GM23338 (cell line): ENCODE measurements around the gene NAAA. TPM values are rescaled to one million over a fixed set of nuclear protein-coding genes. Genes with fewer than 3 reads are reported as not detected.

Source experiments
- ATAC-seq: fragments of 200-7000 bp; cut with Tn5 transposase; 3 replicates; pipeline ENCODE4 v1.9.1; 2020
- DNase-seq: peaks from one replicate; pipeline ENCODE4 v3.0.0-alpha.2; 2015; ENCODE audit warnings: low spot score
- H2AFZ ChIP-seq: fragments of 200-600 bp; sonication (generic); 2 replicates; pipeline ENCODE4 v1.8.0; 2016; ENCODE audit warnings: antibody characterized with exemption, mild to moderate bottlenecking, moderate library complexity
- H3F3A ChIP-seq: fragments of 200-600 bp; sonication (generic); replicated peaks from 2 replicates; pipeline ENCODE4 v1.8.0; 2017; ENCODE audit warnings: antibody characterized with exemption, mixed run types, low read depth
- H3K27ac ChIP-seq: fragments of 200-600 bp; sonication (generic); 2 replicates; pipeline ENCODE4 v1.6.1; 2016; ENCODE audit warnings: low read depth
- H3K27me3 ChIP-seq: fragments of 200-600 bp; sonication (generic); 2 replicates; pipeline ENCODE4 v1.8.0; 2016; ENCODE audit warnings: mild to moderate bottlenecking, mixed run types, moderate library complexity; ENCODE audit not compliant: insufficient read depth
- H3K36me3 ChIP-seq: fragments of 200-600 bp; sonication (generic); 2 replicates; pipeline ENCODE4 v1.8.0; 2016; ENCODE audit warnings: mild to moderate bottlenecking; ENCODE audit not compliant: insufficient read depth
- H3K4me1 ChIP-seq: fragments of 200-600 bp; sonication (generic); 2 replicates; pipeline ENCODE4 v1.8.0; 2016; ENCODE audit warnings: mild to moderate bottlenecking, moderate library complexity; ENCODE audit not compliant: insufficient read depth
- H3K4me2 ChIP-seq: fragments of 200-600 bp; sonication (generic); 2 replicates; pipeline ENCODE4 v1.7.1; 2017; ENCODE audit warnings: mixed run types
- H3K4me3 ChIP-seq: fragments of 200-600 bp; sonication (generic); 2 replicates; pipeline ENCODE4 v1.6.1; 2016; ENCODE audit warnings: mixed run types
- H3K79me2 ChIP-seq: fragments of 200-600 bp; sonication (generic); replicated peaks from 2 replicates; pipeline ENCODE4 v1.8.0; 2017; ENCODE audit warnings: mild to moderate bottlenecking; ENCODE audit not compliant: insufficient read depth
- H3K9me2 ChIP-seq: fragments of 200-600 bp; sonication (generic); 2 replicates; pipeline ENCODE4 v1.8.0; 2017; ENCODE audit not compliant: insufficient read depth
- H4K20me1 ChIP-seq: fragments of 200-600 bp; sonication (generic); replicated peaks from 2 replicates; pipeline ENCODE4 v1.8.0; 2017; ENCODE audit warnings: mild to moderate bottlenecking; ENCODE audit not compliant: insufficient read depth
- H3K27ac Mint-ChIP-seq: 2 replicates; pipeline ENCODE4 v1.8.0; 2020; ENCODE audit warnings: inconsistent platforms, mild to moderate bottlenecking, moderate library complexity, mixed read lengths
- H3K27me3 Mint-ChIP-seq: 3 replicates; pipeline ENCODE4 v1.8.0; 2022; ENCODE audit warnings: low read depth, mild to moderate bottlenecking, moderate library complexity, mixed read lengths, inconsistent platforms; ENCODE audit not compliant: insufficient read depth, poor library complexity
- H3K36me3 Mint-ChIP-seq: 3 replicates; pipeline ENCODE4 v1.8.0; 2021; ENCODE audit warnings: low read depth, mild to moderate bottlenecking, inconsistent platforms, moderate library complexity, mixed read lengths
- H3K4me1 Mint-ChIP-seq: 3 replicates; pipeline ENCODE4 v1.8.0; 2020; ENCODE audit warnings: mild to moderate bottlenecking, inconsistent platforms, mixed read lengths
- H3K4me3 Mint-ChIP-seq: 3 replicates; pipeline ENCODE4 v1.8.0; 2021; ENCODE audit warnings: moderate library complexity, mild to moderate bottlenecking, inconsistent platforms, mixed read lengths
- H3K9me3 Mint-ChIP-seq: 3 replicates; pipeline ENCODE4 v1.8.0; 2020; ENCODE audit warnings: moderate library complexity, mild to moderate bottlenecking, inconsistent platforms, mixed read lengths
- CREB1 ChIP-seq: fragments of 250-450 bp; sonication (Bioruptor Pico); IDR thresholded peaks from 2 replicates; pipeline ENCODE4 v1.5.0; 2020; ENCODE audit warnings: low read depth, mild to moderate bottlenecking, moderate library complexity
- CTCF ChIP-seq, 2 experiments: fragments of 200-600 bp in 1 of 2; sonication (generic) in 1 of 2; conservative IDR thresholded peaks; 2 replicates each; pipeline versions ENCODE4 v1.5.1 to v1.6.1; 2016 to 2017; ENCODE audit warnings: antibody characterized with exemption in 2 of 2, low read depth in 2 of 2, mild to moderate bottlenecking in 2 of 2, moderate library complexity in 1 of 2
- EZH2 ChIP-seq: fragments of 200-600 bp; sonication (generic); IDR thresholded peaks from one replicate; pipeline ENCODE4 v1.8.0; 2017; ENCODE audit warnings: antibody characterized with exemption, mild to moderate bottlenecking, low read depth; ENCODE audit not compliant: unreplicated experiment
- EZH2phosphoT487 ChIP-seq: fragments of 200-600 bp; sonication (generic); IDR thresholded peaks from one replicate; pipeline ENCODE4 v1.8.1; 2018; ENCODE audit warnings: antibody characterized with exemption; ENCODE audit not compliant: unreplicated experiment
- JUNB ChIP-seq: IDR thresholded peaks from one replicate; pipeline ENCODE4 v1.6.1; 2016; ENCODE audit warnings: antibody characterized with exemption; ENCODE audit not compliant: unreplicated experiment
- NANOG ChIP-seq: IDR thresholded peaks from 2 replicates; pipeline ENCODE4 v1.6.1; 2016; ENCODE audit warnings: antibody characterized with exemption, borderline replicate concordance
- POLR2AphosphoS5 ChIP-seq: IDR thresholded peaks from 2 replicates; pipeline ENCODE4 v1.6.1; 2016; ENCODE audit warnings: antibody characterized with exemption, low read depth
- REST ChIP-seq: IDR thresholded peaks from one replicate; pipeline ENCODE4 v1.6.1; 2018; ENCODE audit warnings: antibody characterized with exemption; ENCODE audit not compliant: unreplicated experiment
- STAT1 ChIP-seq: IDR thresholded peaks from one replicate; pipeline ENCODE4 v1.6.1; 2016; ENCODE audit warnings: antibody characterized with exemption; ENCODE audit not compliant: unreplicated experiment
- ZNF114 ChIP-seq: fragments of 250-450 bp; sonication (Bioruptor Pico); IDR thresholded peaks from 2 replicates; pipeline ENCODE4 v1.5.0; 2020; ENCODE audit warnings: mild to moderate bottlenecking, moderate library complexity
- ZNF331 ChIP-seq: fragments of 250-450 bp; sonication (Bioruptor Pico); IDR thresholded peaks from 2 replicates; pipeline ENCODE4 v1.5.0; 2020; ENCODE audit warnings: low read depth, mild to moderate bottlenecking, moderate library complexity
- polyA plus RNA-seq: library from polyadenylated mRNA; unstranded; fragments of >200 nt; fragmentation: Nextera tagmentation; extraction: Ambion mirVana; gene quantifications from 2 replicates; pipeline ENCODE4 v1.2.1, GENCODE V29; 2016
- total RNA-seq: library from RNA; depleted of rRNA; stranded (reverse); fragments of >200 nt; shearing (Covaris generic); gene quantifications from 2 replicates; pipeline ENCODE4 v1.2.3, GENCODE V29; 2014
- TF ChIP-seq, protein P1 (sequence below): IDR thresholded peaks from 2 replicates; pipeline ENCODE4 v1.6.1; 2016; ENCODE audit warnings: antibody characterized with exemption
- TF ChIP-seq, protein P2 (sequence below): fragments of 250-450 bp; sonication (Bioruptor Pico); IDR thresholded peaks from 2 replicates; pipeline ENCODE4 v1.5.0; 2020; ENCODE audit warnings: mild to moderate bottlenecking, moderate library complexity

NAAA gene
- total and polyA plus RNA-seq, 2 experiments from 2014 or later = 13.2 to 36.6 TPM

DNA sequence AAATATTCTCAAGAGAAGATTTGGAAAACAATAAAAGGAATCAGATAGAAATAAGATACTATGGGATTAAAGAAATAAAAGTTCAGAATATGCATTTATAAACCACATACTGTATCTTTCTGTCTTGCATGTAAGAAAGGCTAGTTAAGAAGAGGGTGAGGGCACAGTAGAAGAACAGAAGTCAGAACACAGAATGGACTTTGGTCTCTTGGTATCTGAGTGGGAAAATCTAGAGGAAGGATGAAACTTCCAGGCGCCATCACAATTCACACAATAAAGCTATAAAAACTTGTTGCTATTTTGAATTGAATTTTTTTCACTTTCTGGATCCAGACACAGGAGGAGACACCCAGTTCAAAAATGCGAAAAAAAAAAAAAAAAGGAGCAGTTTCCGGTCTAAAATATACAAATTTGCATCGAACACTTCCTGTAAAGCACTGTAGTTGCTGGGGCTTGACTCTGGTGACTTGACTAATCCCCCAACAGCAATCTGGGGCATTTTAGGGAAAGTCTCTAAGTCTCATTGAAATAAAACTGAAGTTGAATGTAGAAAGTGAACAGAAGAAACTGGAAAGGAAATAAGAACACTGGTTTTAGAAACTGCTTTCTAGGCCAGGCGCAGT, 8.1 kb upstream of the NAAA start:
- no peaks in the 10 kb centered on the region for H3K9me2 ChIP-seq
- no peak overlapping the region for H3K27ac ChIP-seq
- DNase-seq (no peak), ATAC-seq (no peak)
- H3K27me3 ChIP-seq = no peaks in the 10 kb centered on the region
- Mint-ChIP-seq H3K4me3 (no peak overlapping the region), H3K36me3 (peaks cover 69% of the 10 kb centered on the region), H3K27me3 (no peaks in the 10 kb centered on the region), H3K9me3 (no peaks in the 10 kb centered on the region), H3K4me1 (peaks cover 3% of the 10 kb centered on the region; the same call in 2 of the 3 replicates), H3K27ac (no peak overlapping the region)
- TF ChIP-seq, protein P1, sequence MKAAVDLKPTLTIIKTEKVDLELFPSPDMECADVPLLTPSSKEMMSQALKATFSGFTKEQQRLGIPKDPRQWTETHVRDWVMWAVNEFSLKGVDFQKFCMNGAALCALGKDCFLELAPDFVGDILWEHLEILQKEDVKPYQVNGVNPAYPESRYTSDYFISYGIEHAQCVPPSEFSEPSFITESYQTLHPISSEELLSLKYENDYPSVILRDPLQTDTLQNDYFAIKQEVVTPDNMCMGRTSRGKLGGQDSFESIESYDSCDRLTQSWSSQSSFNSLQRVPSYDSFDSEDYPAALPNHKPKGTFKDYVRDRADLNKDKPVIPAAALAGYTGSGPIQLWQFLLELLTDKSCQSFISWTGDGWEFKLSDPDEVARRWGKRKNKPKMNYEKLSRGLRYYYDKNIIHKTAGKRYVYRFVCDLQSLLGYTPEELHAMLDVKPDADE = no peak
- TF ChIP-seq, protein P2, sequence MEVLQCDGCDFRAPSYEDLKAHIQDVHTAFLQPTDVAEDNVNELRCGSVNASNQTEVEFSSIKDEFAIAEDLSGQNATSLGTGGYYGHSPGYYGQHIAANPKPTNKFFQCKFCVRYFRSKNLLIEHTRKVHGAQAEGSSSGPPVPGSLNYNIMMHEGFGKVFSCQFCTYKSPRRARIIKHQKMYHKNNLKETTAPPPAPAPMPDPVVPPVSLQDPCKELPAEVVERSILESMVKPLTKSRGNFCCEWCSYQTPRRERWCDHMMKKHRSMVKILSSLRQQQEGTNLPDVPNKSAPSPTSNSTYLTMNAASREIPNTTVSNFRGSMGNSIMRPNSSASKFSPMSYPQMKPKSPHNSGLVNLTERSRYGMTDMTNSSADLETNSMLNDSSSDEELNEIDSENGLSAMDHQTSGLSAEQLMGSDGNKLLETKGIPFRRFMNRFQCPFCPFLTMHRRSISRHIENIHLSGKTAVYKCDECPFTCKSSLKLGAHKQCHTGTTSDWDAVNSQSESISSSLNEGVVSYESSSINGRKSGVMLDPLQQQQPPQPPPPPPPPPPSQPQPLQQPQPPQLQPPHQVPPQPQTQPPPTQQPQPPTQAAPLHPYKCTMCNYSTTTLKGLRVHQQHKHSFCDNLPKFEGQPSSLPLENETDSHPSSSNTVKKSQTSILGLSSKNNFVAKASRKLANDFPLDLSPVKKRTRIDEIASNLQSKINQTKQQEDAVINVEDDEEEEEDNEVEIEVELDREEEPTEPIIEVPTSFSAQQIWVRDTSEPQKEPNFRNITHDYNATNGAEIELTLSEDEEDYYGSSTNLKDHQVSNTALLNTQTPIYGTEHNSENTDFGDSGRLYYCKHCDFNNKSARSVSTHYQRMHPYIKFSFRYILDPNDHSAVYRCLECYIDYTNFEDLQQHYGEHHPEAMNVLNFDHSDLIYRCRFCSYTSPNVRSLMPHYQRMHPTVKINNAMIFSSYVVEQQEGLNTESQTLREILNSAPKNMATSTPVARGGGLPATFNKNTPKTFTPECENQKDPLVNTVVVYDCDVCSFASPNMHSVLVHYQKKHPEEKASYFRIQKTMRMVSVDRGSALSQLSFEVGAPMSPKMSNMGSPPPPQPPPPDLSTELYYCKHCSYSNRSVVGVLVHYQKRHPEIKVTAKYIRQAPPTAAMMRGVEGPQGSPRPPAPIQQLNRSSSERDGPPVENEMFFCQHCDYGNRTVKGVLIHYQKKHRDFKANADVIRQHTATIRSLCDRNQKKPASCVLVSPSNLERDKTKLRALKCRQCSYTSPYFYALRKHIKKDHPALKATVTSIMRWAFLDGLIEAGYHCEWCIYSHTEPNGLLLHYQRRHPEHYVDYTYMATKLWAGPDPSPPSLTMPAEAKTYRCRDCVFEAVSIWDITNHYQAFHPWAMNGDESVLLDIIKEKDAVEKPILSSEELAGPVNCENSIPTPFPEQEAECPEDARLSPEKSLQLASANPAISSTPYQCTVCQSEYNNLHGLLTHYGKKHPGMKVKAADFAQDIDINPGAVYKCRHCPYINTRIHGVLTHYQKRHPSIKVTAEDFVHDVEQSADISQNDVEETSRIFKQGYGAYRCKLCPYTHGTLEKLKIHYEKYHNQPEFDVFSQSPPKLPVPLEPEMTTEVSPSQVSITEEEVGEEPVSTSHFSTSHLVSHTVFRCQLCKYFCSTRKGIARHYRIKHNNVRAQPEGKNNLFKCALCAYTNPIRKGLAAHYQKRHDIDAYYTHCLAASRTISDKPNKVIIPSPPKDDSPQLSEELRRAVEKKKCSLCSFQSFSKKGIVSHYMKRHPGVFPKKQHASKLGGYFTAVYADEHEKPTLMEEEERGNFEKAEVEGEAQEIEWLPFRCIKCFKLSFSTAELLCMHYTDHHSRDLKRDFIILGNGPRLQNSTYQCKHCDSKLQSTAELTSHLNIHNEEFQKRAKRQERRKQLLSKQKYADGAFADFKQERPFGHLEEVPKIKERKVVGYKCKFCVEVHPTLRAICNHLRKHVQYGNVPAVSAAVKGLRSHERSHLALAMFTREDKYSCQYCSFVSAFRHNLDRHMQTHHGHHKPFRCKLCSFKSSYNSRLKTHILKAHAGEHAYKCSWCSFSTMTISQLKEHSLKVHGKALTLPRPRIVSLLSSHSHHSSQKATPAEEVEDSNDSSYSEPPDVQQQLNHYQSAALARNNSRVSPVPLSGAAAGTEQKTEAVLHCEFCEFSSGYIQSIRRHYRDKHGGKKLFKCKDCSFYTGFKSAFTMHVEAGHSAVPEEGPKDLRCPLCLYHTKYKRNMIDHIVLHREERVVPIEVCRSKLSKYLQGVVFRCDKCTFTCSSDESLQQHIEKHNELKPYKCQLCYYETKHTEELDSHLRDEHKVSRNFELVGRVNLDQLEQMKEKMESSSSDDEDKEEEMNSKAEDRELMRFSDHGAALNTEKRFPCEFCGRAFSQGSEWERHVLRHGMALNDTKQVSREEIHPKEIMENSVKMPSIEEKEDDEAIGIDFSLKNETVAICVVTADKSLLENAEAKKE (CRISPR knock-in tag) = no peak
- TF ChIP-seq POLR2AphosphoS5 (no peak), STAT1 (no peak), ZNF114 (no peak), ZNF331 (no peak), REST (no peak), CTCF (conservative IDR thresholded peaks at IDR 0.05; ENCODE audit: low read depth in 2 of 2) (no peak), CREB1 (CRISPR knock-in tag) (no peak), EZH2phosphoT487 (no peak), JUNB (no peak), NANOG (no peak), EZH2 (no peak)
- no peak overlapping the region for H2AFZ ChIP-seq
- H3K4me3 ChIP-seq = no peak overlapping the region
- H3F3A ChIP-seq = no peaks in the 10 kb centered on the region
- peaks cover 6% of the 10 kb centered on the region; the same call in 1 of the 2 replicates for H4K20me1 ChIP-seq
- no peaks in the 10 kb centered on the region for H3K79me2 ChIP-seq
- peaks cover 60% of the 10 kb centered on the region for H3K36me3 ChIP-seq
- no peak overlapping the region for H3K4me2 ChIP-seq
- peaks cover 4% of the 10 kb centered on the region; the same call in 1 of the 2 replicates for H3K4me1 ChIP-seq
